Measurements from ENCODE around the gene FRMD4A.
"Not testable (repeated sequence)": the region's sequence is repeated elsewhere in the genome, so short reads cannot be mapped to it uniquely, and the experiment has no call there.

Gene FRMD4A

DNA sequence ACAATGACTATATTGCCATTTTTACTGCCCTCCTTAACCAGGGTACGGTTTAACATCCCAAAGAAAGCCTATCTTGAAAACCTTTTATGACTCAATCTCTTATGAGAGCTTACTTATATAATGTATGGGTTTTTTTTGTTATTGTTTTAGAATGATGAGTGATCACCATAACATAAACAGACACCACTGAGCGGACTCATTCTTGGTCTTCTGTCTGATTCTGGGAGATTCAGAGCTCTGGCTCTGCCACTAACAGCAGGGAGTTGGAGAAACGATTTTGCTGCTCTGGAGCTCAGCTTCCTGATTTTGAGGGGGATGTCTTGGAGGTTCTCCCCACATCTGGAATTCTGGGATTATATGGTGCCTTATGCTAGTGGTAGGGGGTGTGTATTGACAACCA lies 244.1 kb downstream of the FRMD4A start:
- no peak for DNase-seq

DNA sequence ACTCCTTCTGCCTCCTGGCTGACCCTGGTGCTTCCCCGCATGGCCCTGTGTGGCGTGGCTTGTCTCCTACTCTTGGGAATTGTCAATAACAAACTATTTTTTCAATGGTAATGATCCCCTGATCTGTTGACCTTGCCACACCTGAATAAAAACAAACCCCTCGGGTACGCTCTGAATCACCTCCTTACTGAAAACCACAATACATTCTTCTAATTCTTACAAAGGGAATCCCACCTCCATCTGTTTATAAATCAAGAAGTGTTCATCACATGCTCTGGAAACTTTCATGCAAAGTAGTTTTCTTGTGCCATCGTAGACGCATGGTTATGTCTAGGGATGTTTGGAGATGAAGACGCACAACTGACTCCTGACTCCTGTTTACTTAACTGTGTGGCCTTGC lies 245.8 kb downstream of the FRMD4A start:
- DNase-seq = no peak

- DNase-seq = no peak
Measured at GRCh38 chr10:14080795-14081194, 249.9 kb downstream of the FRMD4A start.

GRCh38 chr10:14077430-14077829 lies 253.3 kb downstream of the FRMD4A start:
- no peak for DNase-seq

DNA sequence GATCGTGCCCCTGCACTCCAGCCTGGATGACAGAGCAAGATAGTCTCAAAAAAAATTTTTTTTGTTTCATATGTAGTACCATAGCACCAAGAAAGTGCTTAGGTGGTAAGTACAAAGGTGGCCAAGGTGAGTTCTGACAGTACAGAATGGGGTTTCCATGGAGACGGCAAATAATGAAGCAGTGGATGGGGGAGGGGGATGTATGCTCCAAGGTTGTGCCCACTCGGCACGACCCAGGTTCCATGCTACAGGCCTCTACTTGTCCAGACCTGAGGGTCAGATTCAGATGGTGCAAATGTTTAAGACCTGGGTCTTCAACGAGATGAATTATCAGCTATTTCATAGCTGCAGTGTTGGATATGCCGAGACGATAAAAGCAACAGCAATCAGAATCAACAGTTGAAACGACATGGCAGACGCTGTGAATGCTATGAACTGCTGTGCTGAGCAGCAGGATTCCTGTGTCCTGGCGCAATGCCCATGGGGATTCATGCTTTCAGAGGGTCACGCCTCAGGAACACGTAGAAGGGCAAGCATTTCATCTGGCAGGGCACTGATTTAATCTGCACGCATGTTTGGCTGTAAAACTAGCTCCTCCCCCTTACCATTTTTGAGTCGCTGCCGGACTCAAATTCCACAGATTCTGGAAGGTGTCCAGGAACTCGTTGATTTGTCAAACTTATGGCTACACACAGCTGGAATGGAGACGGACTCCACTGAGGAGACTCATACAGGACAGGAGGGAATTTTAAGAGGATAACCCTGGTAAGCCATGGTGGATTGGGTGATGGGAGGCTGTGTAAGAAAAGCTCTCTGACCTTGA lies 256.5 kb downstream of the FRMD4A start:
- no peak for DNase-seq

- DNase-seq = no peak
Measured at GRCh38 chr10:14072541-14072940, 258.2 kb downstream of the FRMD4A start.

DNA sequence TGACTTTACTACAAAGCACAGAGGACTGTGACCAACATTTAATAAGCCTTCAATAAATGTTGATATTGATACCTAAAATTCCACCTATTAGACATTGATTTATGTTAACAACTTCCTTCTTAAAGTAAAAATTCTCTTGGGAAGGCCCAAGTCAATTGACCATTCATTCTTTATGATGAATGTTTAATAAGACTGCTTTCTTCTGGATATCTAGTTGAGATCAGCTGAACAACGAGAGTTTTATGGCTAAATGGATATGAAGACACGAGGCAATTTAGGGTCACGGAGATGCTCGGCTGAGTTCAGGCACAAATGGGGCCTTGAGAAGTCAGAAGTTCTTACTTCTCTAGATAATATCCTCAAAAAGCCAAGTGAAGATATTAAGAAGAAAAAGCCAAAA lies 258.8 kb downstream of the FRMD4A start:
- no peak for DNase-seq

GRCh38 chr10:14068601-14069250 lies 262.0 kb downstream of the FRMD4A start:
- no peak for DNase-seq

DNA sequence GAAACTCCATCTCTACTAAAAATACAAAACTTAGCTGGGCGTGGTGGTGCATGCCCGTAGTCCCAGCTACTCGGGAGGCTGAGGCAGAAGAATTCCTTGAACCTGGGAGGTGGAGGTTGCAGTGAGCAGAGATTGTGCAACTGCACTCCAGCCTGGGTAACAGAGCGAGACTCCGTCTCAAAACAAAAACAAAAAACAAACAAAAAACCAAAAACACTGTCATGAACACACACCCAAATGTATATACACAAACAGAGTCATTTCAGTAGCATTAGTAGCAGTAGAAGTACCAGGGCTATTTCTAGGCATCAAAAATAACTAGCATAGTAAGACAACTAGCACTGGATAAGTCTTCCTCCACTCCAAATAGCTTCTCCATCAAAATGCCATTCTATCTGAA lies 263.1 kb downstream of the FRMD4A start:
- not testable (repeated sequence) for DNase-seq

GRCh38 chr10:14066106-14066505 lies 264.6 kb downstream of the FRMD4A start:
- DNase-seq = no peak

- DNase-seq = no peak
Measured at GRCh38 chr10:14063531-14064285, 267.0 kb downstream of the FRMD4A start.

DNA sequence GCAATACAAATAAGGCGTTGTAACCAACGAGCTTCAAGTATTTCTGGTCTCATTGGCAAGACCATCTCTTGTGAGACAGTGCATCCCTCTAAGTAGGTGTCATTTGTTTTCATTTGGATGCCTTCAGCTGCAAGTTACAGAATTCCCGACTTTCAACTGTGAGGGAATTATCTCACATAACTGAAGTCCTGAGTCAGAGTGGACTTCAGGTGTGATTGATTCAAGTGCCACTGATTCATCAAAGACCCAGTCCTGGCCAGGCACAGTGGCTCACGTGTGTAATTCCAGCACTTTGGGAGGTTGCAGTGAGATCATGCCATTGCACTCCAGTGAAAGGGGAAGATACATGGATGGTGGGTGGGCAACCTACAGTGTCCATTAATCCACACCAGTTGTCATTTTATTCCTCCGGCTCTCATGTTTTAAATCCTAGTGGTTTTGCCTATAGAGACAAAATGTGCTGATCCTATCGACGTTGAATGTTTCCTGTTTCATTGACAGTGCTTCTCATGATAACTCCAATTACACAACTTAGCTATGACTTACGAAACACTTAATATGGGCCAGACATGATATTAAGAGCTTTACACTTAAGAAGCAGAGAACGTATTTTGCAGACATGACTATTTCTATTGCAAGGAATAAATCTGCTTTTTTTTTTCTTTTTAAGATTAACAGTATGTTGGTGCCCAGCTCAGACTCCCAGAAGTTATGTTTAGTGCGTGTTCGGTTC lies 268.0 kb downstream of the FRMD4A start:
- no peak for DNase-seq

- DNase-seq = no peak
Measured at GRCh38 chr10:14060320-14061070, 270.2 kb downstream of the FRMD4A start.

DNA sequence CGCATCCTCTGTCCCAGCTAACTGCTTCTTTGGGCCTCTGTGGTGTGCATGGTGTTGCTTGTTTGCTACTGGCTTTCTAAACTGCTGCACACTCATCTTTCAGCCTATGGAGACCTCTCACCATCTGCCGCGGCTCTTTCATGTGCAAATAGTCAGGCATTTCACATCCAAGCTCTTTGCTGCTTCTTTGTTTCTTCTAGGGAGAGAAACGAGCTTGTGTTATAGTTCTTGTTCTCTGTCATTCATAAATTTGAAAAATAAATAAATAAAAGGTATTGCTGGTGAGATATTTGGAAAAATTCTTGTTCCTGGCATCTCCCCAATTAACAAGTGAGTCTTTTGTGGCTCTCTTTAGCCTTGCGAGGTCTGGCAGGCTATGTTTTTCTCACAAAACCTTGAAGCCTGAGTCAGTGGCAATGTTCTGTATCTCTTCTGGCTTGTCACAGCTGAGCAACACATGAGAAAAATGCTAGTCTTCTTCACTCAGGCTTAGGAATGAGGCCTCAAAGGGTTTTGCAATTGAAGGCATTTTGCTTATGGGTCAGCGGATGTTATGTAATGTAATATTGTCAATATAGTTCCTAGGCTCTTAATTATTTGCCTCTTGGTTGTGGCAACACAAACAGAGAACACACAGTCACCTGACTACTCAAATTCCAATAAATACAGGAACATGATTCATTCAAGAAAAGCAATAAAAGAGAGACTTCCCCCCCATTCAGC lies 274.0 kb downstream of the FRMD4A start:
- DNase-seq = no peak

DNA sequence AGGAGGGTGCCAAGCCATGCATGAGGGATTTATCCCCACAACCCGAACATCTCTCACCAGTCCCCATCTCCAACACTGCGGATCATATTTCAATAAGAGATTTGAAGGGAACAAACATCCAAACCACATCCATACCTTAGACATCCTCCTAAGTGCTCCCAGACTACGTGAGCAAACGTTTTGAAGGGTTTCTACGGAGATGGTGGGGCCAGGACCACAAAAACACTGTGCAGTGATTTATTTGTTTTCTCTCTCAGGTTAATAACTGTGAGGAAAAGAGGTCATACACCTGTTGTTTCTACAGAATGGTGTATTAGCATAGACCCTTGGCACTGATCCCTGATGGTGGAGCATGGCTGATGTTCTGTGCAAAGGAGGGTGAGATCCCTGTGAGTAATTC lies 277.8 kb downstream of the FRMD4A start:
- no peak for DNase-seq

- no peak for DNase-seq
Measured at GRCh38 chr10:14050598-14050997, 280.1 kb downstream of the FRMD4A start.

DNA sequence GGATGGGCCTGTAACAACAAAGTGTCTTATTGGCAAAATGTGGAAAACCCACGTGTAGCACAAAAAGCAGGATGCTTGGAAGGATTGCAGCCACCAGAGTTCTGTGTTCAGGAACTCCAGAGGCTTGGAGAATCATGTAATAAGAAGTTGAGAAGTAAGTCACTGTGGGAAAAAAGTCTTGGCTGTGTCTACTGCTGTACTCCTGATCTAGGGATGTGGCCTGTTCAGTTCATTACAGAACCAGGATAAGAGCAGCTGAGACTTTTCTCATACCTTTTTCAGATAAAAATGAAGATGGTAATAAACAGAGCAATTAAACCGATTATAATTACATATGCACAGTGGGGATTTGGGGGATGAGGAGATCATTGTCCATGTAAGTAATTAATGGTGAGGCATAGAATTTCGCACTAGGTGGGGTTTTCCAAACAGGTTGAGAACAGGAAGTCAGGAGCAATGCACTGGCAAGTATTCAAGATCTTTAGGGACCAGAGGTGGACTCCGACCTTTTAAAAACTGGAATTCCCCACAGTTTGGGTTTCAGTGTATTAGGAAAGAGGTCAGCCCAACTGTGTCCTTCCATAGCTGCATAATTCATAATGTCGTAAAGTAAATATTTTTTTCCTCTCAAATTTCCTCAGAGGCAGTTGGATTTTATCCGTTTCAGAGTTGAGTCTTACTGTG lies 281.7 kb downstream of the FRMD4A start:
- DNase-seq = no peak

DNA sequence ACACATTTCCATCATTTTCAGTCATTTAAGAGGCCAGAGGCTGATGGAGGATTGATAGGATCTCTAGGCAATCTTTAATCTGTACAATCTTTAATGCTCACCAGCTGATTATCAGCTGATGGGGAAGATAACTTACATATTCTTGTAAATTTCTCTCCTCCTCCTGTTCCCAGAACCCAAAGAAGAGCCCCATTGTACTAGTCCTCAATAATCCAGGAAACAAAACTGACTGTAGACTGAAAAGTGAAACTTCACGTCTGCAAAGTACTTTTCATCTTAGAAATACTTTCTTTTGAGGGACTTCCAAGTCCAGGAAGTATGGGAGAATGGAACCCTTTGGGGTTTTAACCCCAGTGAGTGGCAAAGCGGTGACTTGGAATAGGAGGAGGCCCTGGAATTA lies 283.3 kb downstream of the FRMD4A start:
- no peak for DNase-seq

GRCh38 chr10:14042051-14042450 lies 288.7 kb downstream of the FRMD4A start:
- DNase-seq = not testable (repeated sequence)

- DNase-seq = no peak
Measured at GRCh38 chr10:14040787-14041631, 289.7 kb downstream of the FRMD4A start.
